ENCODE results near the gene SERPINB7. TPM values are rescaled to one million over a fixed set of nuclear protein-coding genes. Genes with fewer than 3 reads are reported as not detected.

The SERPINB7 gene
- polyA plus RNA-seq, 2 of the 4 experiments (the other 2 are of a cell fraction), result 0.84 to 2.9 TPM

GRCh38 chr18:63831080-63831788, 56.0 kb downstream of the SERPINB7 start:
- FAIRE-seq (no peak), ATAC-seq (no peak), DNase-seq (ENCODE audit: low read depth in 1 of 2, low spot score in 1 of 2) (no peak)
- ChIA-PET POLR2A (no interaction called here), CTCF (no interaction called here)
- H3K4me2 ChIP-seq, result no peak overlapping the region
- TF ChIP-seq ESRRA (IDR thresholded peaks at IDR 0.05; ENCODE audit: borderline replicate concordance, low read length) (no peak), MAFK (IDR thresholded peaks at IDR 0.05; ENCODE audit: partially characterized antibody) (no peak), PHF8 (IDR thresholded peaks at IDR 0.05; ENCODE audit: borderline replicate concordance, low read depth) (no peak), CHD4 (IDR thresholded peaks at IDR 0.05; ENCODE audit: borderline replicate concordance) (no peak), TP53 (CRISPR knock-in tag; IDR thresholded peaks at IDR 0.05) (no peak), CHD2 (IDR thresholded peaks at IDR 0.05; ENCODE audit: low read length, partially characterized antibody) (no peak), RAD21 (conservative IDR thresholded peaks at IDR 0.05 in 1 of 2, IDR thresholded peaks at IDR 0.05 in 1 of 2) (no peak), NFE2L2 (conservative IDR thresholded peaks at IDR 0.05; ENCODE audit: low read length) (no peak), SREBF2 (IDR thresholded peaks at IDR 0.05) (no peak), PBX3 (IDR thresholded peaks at IDR 0.05) (no peak), USF2 (IDR thresholded peaks at IDR 0.05) (no peak), ZNF302 (CRISPR knock-in tag; IDR thresholded peaks at IDR 0.05) (no peak)
- TF ChIP-seq, protein P1, sequence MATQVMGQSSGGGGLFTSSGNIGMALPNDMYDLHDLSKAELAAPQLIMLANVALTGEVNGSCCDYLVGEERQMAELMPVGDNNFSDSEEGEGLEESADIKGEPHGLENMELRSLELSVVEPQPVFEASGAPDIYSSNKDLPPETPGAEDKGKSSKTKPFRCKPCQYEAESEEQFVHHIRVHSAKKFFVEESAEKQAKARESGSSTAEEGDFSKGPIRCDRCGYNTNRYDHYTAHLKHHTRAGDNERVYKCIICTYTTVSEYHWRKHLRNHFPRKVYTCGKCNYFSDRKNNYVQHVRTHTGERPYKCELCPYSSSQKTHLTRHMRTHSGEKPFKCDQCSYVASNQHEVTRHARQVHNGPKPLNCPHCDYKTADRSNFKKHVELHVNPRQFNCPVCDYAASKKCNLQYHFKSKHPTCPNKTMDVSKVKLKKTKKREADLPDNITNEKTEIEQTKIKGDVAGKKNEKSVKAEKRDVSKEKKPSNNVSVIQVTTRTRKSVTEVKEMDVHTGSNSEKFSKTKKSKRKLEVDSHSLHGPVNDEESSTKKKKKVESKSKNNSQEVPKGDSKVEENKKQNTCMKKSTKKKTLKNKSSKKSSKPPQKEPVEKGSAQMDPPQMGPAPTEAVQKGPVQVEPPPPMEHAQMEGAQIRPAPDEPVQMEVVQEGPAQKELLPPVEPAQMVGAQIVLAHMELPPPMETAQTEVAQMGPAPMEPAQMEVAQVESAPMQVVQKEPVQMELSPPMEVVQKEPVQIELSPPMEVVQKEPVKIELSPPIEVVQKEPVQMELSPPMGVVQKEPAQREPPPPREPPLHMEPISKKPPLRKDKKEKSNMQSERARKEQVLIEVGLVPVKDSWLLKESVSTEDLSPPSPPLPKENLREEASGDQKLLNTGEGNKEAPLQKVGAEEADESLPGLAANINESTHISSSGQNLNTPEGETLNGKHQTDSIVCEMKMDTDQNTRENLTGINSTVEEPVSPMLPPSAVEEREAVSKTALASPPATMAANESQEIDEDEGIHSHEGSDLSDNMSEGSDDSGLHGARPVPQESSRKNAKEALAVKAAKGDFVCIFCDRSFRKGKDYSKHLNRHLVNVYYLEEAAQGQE (IDR thresholded peaks at IDR 0.05), result no peak
- TF ChIP-seq, protein P2, sequence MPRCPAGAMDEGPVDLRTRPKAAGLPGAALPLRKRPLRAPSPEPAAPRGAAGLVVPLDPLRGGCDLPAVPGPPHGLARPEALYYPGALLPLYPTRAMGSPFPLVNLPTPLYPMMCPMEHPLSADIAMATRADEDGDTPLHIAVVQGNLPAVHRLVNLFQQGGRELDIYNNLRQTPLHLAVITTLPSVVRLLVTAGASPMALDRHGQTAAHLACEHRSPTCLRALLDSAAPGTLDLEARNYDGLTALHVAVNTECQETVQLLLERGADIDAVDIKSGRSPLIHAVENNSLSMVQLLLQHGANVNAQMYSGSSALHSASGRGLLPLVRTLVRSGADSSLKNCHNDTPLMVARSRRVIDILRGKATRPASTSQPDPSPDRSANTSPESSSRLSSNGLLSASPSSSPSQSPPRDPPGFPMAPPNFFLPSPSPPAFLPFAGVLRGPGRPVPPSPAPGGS (IDR thresholded peaks at IDR 0.05), result no peak
- no peaks in the 10 kb centered on the region for H3K9me3 ChIP-seq
- no peak overlapping the region for H3K4me3 ChIP-seq
- no peak overlapping the region for H3K27ac ChIP-seq
- H3K4me1 ChIP-seq, result no peaks in the 10 kb centered on the region
- 47% methylated on average over 6 of the region's 6 CpGs for WGBS (ENCODE audit: missing lambda C conversion rate)

- CTCF ChIA-PET, result no interaction called here
- ATAC-seq (no peak), DNase-seq (ENCODE audit: low read depth in 1 of 2, low spot score in 1 of 2) (no peak), FAIRE-seq (no peak)
- WGBS (ENCODE audit: missing lambda C conversion rate), result 29% methylated on average over 1 of the region's 1 CpG
- Histone ChIP-seq H3K4me3 (no peak overlapping the region), H3K27ac (no peak overlapping the region), H3K4me2 (no peak overlapping the region), H3K4me1 (no peaks in the 10 kb centered on the region), H3K9me3 (no peaks in the 10 kb centered on the region)
- TF ChIP-seq MAX (IDR thresholded peaks at IDR 0.05) (no peak), RFX5 (IDR thresholded peaks at IDR 0.05) (no peak)
- POLR2A ChIA-PET, result no interaction called here
Measured at GRCh38 chr18:63832470-63832869, 57.3 kb downstream of the SERPINB7 start.

Measured in A549 (cell line).